ENCODE results near the gene NAALADL2.

DNA sequence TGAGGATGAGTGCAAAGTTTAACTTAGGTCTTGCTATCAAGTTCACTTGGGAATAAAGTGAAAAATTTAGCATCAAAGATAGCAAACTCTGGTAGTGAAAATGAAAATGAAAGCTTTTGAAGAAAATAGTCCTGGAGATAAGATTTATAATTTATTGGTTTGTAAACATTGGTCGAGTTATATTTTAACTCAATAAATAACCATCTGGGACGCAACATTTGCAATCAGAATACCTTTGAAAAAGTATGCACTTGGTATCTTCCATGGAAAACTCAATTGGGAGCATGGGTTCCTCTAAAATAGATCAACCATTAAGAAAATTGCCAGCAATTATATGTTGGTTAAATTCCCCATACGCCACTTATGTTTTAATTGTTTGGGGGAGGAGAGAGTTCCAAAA is 209.5 kb downstream of the NAALADL2 start:
- TF ChIP-seq, protein P1, sequence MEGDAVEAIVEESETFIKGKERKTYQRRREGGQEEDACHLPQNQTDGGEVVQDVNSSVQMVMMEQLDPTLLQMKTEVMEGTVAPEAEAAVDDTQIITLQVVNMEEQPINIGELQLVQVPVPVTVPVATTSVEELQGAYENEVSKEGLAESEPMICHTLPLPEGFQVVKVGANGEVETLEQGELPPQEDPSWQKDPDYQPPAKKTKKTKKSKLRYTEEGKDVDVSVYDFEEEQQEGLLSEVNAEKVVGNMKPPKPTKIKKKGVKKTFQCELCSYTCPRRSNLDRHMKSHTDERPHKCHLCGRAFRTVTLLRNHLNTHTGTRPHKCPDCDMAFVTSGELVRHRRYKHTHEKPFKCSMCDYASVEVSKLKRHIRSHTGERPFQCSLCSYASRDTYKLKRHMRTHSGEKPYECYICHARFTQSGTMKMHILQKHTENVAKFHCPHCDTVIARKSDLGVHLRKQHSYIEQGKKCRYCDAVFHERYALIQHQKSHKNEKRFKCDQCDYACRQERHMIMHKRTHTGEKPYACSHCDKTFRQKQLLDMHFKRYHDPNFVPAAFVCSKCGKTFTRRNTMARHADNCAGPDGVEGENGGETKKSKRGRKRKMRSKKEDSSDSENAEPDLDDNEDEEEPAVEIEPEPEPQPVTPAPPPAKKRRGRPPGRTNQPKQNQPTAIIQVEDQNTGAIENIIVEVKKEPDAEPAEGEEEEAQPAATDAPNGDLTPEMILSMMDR (conservative IDR thresholded peaks at IDR 0.05): no peak
- no peak for TF ChIP-seq EZH2 (IDR thresholded peaks at IDR 0.05; ENCODE audit: low read depth)
